ENCODE measurements around the gene GAS7. TPM values are rescaled to one million over a fixed set of nuclear protein-coding genes. Genes with fewer than 3 reads are reported as not detected.

The GAS7 gene
- total RNA-seq, 1 experiment from 2014 or later: 6.0 TPM

GRCh38 chr17:9872852-9873251, 325.6 kb downstream of the GAS7 start:
- H3K14ac ChIP-seq (ENCODE audit: insufficient read depth, low read length): no peak overlapping the region
- H4K91ac ChIP-seq (ENCODE audit: insufficient read length, low read depth, low read length): no peak overlapping the region
- H2AK5ac ChIP-seq (ENCODE audit: insufficient read length, low read length): no peak overlapping the region
- Mint-ChIP-seq H3K27ac (peak overlapping the region in 1 of 3 experiments; percentile 40; a peak in 1 of 7 replicates), H3K4me3 (no peak overlapping the region), H3K27me3 (ENCODE audit: low read depth) (peaks cover 6% of the 10 kb centered on the region), H3K36me3 (ENCODE audit: insufficient read depth in 1 of 3, low read depth in 3 of 3) (no peaks in the 10 kb centered on the region), H3K4me1 (peaks cover 11 to 13% of the 10 kb centered on the region in 2 experiments), H3K9me3 (no peaks in the 10 kb centered on the region)
- no peaks in the 10 kb centered on the region for H3K79me2 ChIP-seq (ENCODE audit: insufficient read depth, low read length)
- no peaks in the 10 kb centered on the region for H3K4me1 ChIP-seq (ENCODE audit: insufficient read depth, low read length)
- no peak overlapping the region for H2BK5ac ChIP-seq (ENCODE audit: insufficient read length, low read length)
- H3K9me3 ChIP-seq (ENCODE audit: control insufficient read depth, low read depth, low read length): no peaks in the 10 kb centered on the region
- no peak overlapping the region for H2BK12ac ChIP-seq (ENCODE audit: insufficient read length, low read depth, low read length)
- no peaks in the 10 kb centered on the region for H3K79me1 ChIP-seq (ENCODE audit: insufficient read depth, low read depth, low read length, poor library complexity, severe bottlenecking)
- H3K56ac ChIP-seq (ENCODE audit: insufficient read length, low read depth, low read length): no peak overlapping the region
- H4K5ac ChIP-seq (ENCODE audit: insufficient read length, low read depth, low read length): no peak overlapping the region
- no peak overlapping the region for H4K8ac ChIP-seq (replicated peaks; ENCODE audit: insufficient read length, low read depth, low read length)
- no CpG with 5 or more reads among the region's 6 CpGs for WGBS (ENCODE audit: extremely low coverage, insufficient read length, low lambda C conversion rate)
- no peak overlapping the region for H3K23ac ChIP-seq (ENCODE audit: insufficient read length, low read depth, low read length)
- no peak overlapping the region for H3K4me2 ChIP-seq (ENCODE audit: insufficient read depth, insufficient read length, low read length)
- no peak for DNase-seq
- H2BK15ac ChIP-seq (ENCODE audit: low read depth, low read length): no peak overlapping the region
- H3K9ac ChIP-seq (ENCODE audit: extremely low read depth, insufficient read length, low read length): no peak overlapping the region
- no peak overlapping the region for H3K27ac ChIP-seq (ENCODE audit: insufficient read length, low read depth, low read length)
- no peak overlapping the region for H2BK120ac ChIP-seq (ENCODE audit: low read depth, low read length, poor library complexity, severe bottlenecking)
- no peaks in the 10 kb centered on the region for H3K27me3 ChIP-seq (ENCODE audit: insufficient read depth, low read length)
- H3K23me2 ChIP-seq (ENCODE audit: insufficient read length, low read depth, low read length, poor library complexity, severe bottlenecking): no peaks in the 10 kb centered on the region
- no peak overlapping the region for H2AFZ ChIP-seq (ENCODE audit: low read length)
- no peak overlapping the region for H3K4ac ChIP-seq (ENCODE audit: low read depth, low read length)
- no peaks in the 10 kb centered on the region for H4K20me1 ChIP-seq (ENCODE audit: control insufficient read depth, insufficient read depth, insufficient read length)
- no peak for TF ChIP-seq CTCF (conservative IDR thresholded peaks at IDR 0.05)
- no peak overlapping the region for H3K18ac ChIP-seq (ENCODE audit: insufficient read length, low read depth, low read length)
- H2BK20ac ChIP-seq (ENCODE audit: low read depth, low read length, poor library complexity, severe bottlenecking): no peak overlapping the region
- H3T11ph ChIP-seq (ENCODE audit: low read length): no peak overlapping the region
